Heart right ventricle (tissue), 16 donors: ENCODE measurements around the gene ACTR3C. TPM values are rescaled to one million over a fixed set of nuclear protein-coding genes. Genes with fewer than 3 reads are reported as not detected.
"Not testable (repeated sequence)": the region's sequence is repeated elsewhere in the genome, so short reads cannot be mapped to it uniquely, and the experiment has no call there.

Experiments
- ATAC-seq, 8 donors: fragments of 200-7000 bp; cut with Tn5 transposase; one replicate each; pipeline ENCODE4 v1.9.1; 2020; ENCODE audit warnings: mild to moderate bottlenecking in 8 of 8, moderate library complexity in 8 of 8, moderate number of reproducible peaks in 1 of 8
- DNase-seq, 2 donors: peaks; one replicate each; pipeline ENCODE4 v3.0.0-alpha.2; 2020
- H3K27ac ChIP-seq, 10 donors: fragments of 200-600 bp; sonication (generic) in 2 of 10; one replicate each; pipeline versions ENCODE4 v1.5.0 to v1.8.0; 2020 to 2022; ENCODE audit warnings: mild to moderate bottlenecking in 3 of 10
- H3K27me3 ChIP-seq, 7 donors: fragments of 200-600 bp; one replicate each; pipeline ENCODE4 v1.8.0; 2021 to 2022; ENCODE audit warnings: mild to moderate bottlenecking in 2 of 7
- H3K36me3 ChIP-seq, 9 donors: fragments of 200-600 bp; sonication (generic) in 1 of 9; one replicate each; pipeline versions ENCODE4 v1.5.0 to v1.8.0; 2020 to 2022; ENCODE audit warnings: mild to moderate bottlenecking in 2 of 9
- H3K4me1 ChIP-seq, 9 donors: fragments of 200-600 bp; sonication (generic) in 1 of 9; one replicate each; pipeline versions ENCODE4 v1.5.0 to v1.8.0; 2020 to 2022; ENCODE audit warnings: mild to moderate bottlenecking in 4 of 9
- H3K4me3 ChIP-seq, 10 donors: fragments of 200-600 bp; sonication (generic) in 2 of 10; one replicate each; pipeline versions ENCODE4 v1.5.0 to v1.8.0; 2020 to 2022; ENCODE audit warnings: mild to moderate bottlenecking in 7 of 10, moderate library complexity in 2 of 10
- H3K9me3 ChIP-seq, 11 donors: fragments of 200-600 bp in 10 of 11; sonication (generic) in 2 of 11; one replicate each; pipeline versions ENCODE4 v1.5.0 to v1.8.0; 2013 to 2022; ENCODE audit warnings: mild to moderate bottlenecking in 2 of 11, control low read depth in 1 of 11, moderate library complexity in 1 of 11
- WGBS, 2 donors: extraction: QIAGEN DNeasy Blood & Tissue Kit; methylation state at CpG; one replicate each; pipeline ENCODE4 v1.1.7; 2013; ENCODE audit warnings: inconsistent platforms in 1 of 2; 5-methylcytosine and 5-hydroxymethylcytosine counted together
- intact Hi-C, 10 donors: fragments of 100-400 bp; cut with DNase I; formaldehyde crosslinking; loops; one replicate each; pipeline versions ENCODE4 v1.11.1 to v1.14.2; 2022
- polyA plus RNA-seq, 2 donors: library from polyadenylated mRNA; stranded (reverse); fragments of 200-250 nt; gene quantifications; one replicate each; pipeline ENCODE4 v1.2.3, GENCODE V29; 2013
- total RNA-seq, 10 donors: library from RNA; stranded (reverse); fragmentation: NEBNext Ultra II Directional in 3 of 10; extraction: Animal tissue kit (Norgen Biotek cat#: 25700) in 3 of 10; gene quantifications; one replicate each; pipeline versions ENCODE4 v1.2.1 to v1.2.4, GENCODE V29; 2021 to 2023
- donor health status: Arrhythmogenic right ventricular cardiomyopathy.
- donor health status: ischemic (EF 13 %, LVEDD 7.1; RV severe dilation, severe dysfunction).
- donor health status: healthy with polysubstance abuse.
- donor health status: DM: no; HTN: yes; CAD: no.
- donor health status: DM: no; HTN: no; CAD: no.
- donor health status: ischemic (EF 25% LVEDD 6.9; RV normal size, moderate dysfunction).
- donor health status: ischemic (EF 25% LVEDD 5.7; RV mildly dilated, moderate dysfunction).
- donor health status: healthy.
- donor health status: DM: yes; HTN: yes; CAD: no.
- donor health status: Ischemic cardiomyopathy.
- donor health status: ischemic (EF 35%, LVEDD 5.7; RV mildly dilated, moderate dysfunction).
- donor health status: nonischemic (EF 11% LVEDD 7.7; RV severe dilation, severe dysfunction).
- donor health status: DM: yes; HTN: yes; CAD: no.
- donor health status: PGD.
- donor health status: ischemic (EF 29% LVEDD 5.4; RV normal size, mild dysfunction).
- donor health status: nonischemic (EF 23%, LVEDD 6.1; RV moderate dilation, normal function).

ACTR3C gene
- total and polyA plus RNA-seq, 12 donors = 2.6 to 7.0 (median 3.5) TPM

DNA sequence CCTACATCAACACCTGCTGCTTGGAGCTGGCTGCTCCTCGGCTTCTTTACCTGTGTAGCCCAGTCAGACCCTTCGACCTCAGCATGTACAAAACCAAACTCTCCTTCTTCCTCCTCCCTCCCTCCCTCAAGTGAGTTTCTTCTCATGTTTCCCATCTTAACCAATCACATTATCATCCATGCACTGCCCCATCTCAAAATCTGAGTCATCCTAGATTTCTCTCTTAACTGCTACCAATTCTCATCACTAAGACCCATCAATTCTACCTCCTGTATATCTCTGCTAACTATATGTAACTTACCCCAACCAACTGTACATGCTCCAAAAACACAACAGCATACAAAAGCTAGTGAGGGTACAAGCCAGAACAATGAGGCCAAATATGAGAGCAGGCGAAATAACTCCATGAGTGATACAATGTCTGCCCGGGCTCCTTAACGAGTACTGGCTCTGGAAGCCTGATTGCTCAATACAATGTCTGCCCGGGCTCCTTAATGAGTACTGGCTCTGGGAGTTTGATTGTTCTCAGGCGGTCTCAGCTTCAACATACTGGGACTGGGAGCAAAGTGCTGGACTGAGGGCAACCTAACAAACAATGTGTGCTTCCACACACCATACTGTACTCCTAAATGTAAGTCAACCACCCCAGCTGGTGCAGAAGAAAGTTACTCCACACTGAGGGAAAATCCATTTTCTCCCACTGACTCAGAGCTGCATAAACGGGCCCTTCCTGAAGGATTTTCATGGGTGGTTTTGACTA is 18.7 kb downstream of the ACTR3C start:
- H3K4me3 ChIP-seq, H3K27me3 ChIP-seq, H3K4me1 ChIP-seq, H3K9me3 ChIP-seq, DNase-seq, H3K27ac ChIP-seq, H3K36me3 ChIP-seq, intact Hi-C loops: not testable (repeated sequence)
- 77 to 91% methylated on average over 8 of the region's 8 CpGs for WGBS, 2 donors
- ATAC-seq = peak in 1 of 8 donors; percentile 53

DNA sequence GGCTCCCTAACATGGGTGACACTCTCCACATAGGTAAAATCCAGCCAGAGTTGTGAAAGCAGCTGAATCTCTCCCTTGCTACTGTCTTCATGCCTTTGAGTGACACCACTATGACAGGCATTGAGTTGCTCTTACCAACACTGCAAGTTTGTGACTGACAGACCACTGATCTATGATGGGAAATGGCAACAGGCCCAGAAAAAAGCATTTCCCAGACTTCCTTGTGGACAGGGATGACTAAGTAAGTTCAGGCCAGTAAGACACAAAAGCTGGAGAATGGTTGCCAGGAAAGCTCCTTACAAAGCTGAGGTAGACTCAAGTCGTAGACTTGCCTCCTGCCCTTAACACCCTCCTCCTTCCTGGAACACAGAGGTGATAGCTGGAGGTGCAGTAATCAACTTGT is 20.4 kb downstream of the ACTR3C start:
- WGBS, 2 donors = 41 to 43% methylated on average over 1 of the region's 1 CpG
- DNase-seq, H3K27me3 ChIP-seq, H3K9me3 ChIP-seq, intact Hi-C loops, H3K4me1 ChIP-seq, H3K27ac ChIP-seq, H3K36me3 ChIP-seq, H3K4me3 ChIP-seq: not testable (repeated sequence)
- ATAC-seq = peak in 2 of 8 donors; percentile 48 to 55

DNA sequence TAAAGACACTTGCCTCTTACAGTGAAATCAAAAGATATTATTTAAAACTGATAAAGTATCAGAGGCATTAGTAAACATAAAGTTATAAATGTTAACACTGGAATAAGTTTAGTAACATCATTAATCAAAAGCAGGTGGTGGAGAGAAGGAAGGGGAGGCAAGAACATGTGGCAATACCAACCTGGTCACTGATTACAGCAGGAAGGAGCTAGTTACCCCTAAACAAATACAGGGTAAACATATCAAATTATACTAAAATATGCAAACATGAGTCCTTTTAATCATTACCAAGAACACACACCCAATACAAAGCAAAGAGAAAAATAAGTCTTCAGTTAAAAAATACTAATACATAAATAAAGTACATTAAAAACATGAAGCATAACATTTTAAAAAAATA is 25.4 kb downstream of the ACTR3C start:
- DNase-seq, H3K9me3 ChIP-seq, H3K27me3 ChIP-seq, intact Hi-C loops, H3K4me1 ChIP-seq, ATAC-seq, H3K4me3 ChIP-seq, H3K36me3 ChIP-seq, H3K27ac ChIP-seq: not testable (repeated sequence)

DNA sequence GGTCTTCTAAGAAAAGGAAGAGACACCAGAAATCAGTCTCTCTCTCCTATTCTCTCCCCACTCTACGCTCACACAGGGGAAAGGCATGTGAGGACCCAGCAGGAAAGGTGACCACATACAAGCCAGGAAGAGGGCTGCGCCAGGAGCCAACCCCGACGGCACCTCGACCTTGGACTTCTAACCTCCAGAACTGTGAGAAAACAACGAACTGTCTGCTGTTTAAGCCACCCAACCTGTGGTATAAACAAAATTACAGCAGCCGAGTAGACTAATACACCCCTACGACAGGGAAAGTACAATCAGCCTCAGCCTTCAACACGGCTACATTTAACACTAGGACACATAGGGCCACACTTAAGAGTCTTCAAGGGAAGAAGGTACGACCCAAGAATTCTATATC is 26.5 kb downstream of the ACTR3C start:
- 74 to 80% methylated on average over 8 to 9 of the region's 10 CpGs for WGBS, 2 donors
- ATAC-seq, H3K36me3 ChIP-seq, DNase-seq, intact Hi-C loops, H3K4me3 ChIP-seq, H3K27me3 ChIP-seq, H3K27ac ChIP-seq, H3K4me1 ChIP-seq, H3K9me3 ChIP-seq: not testable (repeated sequence)

DNA sequence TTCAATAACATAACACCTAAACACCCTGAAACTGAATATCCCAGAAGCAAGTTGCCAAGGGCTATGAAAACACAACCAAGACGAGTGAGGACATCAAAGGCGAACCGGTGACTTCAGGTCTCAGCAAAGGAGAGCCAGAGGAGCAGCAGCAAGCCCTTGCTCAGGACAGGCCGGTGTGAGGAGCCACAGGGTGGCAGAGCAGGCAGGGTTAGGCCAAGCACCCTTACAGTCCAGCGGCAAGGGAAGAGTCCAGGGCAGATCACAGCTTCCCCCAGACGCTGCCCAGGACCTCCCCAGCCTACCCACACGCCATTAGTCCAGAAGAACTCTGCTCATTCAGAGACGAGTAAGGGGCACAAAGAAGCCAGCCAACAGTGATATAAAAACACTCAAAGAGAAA is 27.7 kb downstream of the ACTR3C start:
- H3K4me3 ChIP-seq, H3K27ac ChIP-seq, H3K27me3 ChIP-seq, intact Hi-C loops, H3K4me1 ChIP-seq, H3K9me3 ChIP-seq, H3K36me3 ChIP-seq, DNase-seq: not testable (repeated sequence)
- WGBS, 2 donors = 73 to 75% methylated on average over 2 of the region's 8 CpGs
- ATAC-seq = peak in 6 of 8 donors; percentile 66 to 88 (median 77)

DNA sequence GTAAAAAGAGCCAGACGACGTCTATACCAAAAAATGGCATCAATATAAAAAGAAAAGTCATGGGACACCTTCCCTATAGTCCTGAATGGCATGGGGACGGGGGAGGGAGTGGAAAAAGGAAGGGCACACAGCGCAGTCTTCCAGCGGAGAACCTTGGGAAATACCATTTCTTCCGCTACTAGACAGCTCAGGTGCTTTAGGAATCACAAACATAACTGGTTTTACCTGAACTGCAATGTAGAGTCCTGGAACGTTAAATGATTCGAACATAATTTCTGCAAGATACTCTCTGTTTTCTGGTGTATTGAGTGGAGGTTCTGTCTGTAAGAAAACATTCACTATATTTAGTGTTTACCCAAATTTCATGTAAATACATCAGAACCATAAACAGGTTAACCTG is 28.3 kb downstream of the ACTR3C start:
- H3K36me3 ChIP-seq, ATAC-seq, intact Hi-C loops, H3K27me3 ChIP-seq, DNase-seq, H3K9me3 ChIP-seq, H3K4me3 ChIP-seq, H3K4me1 ChIP-seq, H3K27ac ChIP-seq: not testable (repeated sequence)
- 91 to 92% methylated on average over 8 of the region's 8 CpGs for WGBS, 2 donors

DNA sequence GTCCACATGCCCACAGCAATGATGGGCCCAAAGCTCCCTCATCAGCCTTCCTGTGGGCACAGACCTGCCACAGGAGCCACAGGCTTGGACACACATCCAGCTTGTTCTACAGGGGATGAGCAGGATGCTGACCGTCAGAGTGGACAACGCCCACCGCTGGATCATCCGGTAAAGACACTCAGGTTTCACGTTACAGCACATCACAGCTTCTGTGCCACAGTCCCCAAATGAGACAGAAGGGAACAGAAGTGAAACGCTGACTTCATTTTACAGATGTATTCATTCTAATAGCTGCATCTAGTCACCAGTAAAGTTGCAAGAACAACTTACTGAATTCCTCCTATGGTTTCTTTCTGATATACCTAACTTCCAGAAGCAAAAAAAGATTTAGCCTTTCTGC is 33.0 kb downstream of the ACTR3C start:
- H3K4me1 ChIP-seq, H3K36me3 ChIP-seq, H3K9me3 ChIP-seq, H3K4me3 ChIP-seq, H3K27me3 ChIP-seq, H3K27ac ChIP-seq, DNase-seq, intact Hi-C loops, ATAC-seq: not testable (repeated sequence)
- 55 to 61% methylated on average over 6 of the region's 6 CpGs for WGBS, 2 donors

DNA sequence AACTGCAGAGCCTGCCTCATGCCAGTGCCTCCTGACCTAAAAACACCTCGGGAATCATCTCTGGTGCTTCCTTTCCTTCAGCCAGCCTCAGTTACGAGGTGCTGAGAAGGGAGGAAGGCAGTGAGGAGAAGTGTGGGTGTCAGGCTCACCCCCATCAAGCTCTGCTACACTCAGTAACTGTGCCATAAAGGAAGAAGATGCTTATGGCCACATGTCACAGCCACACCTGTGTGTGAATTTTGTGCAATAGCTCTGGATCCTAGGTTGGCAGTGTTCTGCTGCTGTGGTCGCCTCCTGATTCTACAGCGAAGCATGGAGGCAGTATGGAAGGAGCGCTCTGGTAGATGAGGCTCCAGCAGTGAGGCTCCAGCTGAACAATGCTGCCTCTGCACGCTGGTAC is 34.5 kb downstream of the ACTR3C start:
- intact Hi-C loops = loop anchor here in 6 of 10 donors (5.0 to 10.0 kb wide), 3 partner anchors 128 to 136 kb away; no protein-coding TSS in a partner anchor
- not testable (repeated sequence) for H3K4me3 ChIP-seq, H3K27me3 ChIP-seq, H3K4me1 ChIP-seq, ATAC-seq, H3K9me3 ChIP-seq, H3K36me3 ChIP-seq, H3K27ac ChIP-seq, DNase-seq
- WGBS, 2 donors = 86 to 91% methylated on average over 4 to 5 of the region's 6 CpGs

DNA sequence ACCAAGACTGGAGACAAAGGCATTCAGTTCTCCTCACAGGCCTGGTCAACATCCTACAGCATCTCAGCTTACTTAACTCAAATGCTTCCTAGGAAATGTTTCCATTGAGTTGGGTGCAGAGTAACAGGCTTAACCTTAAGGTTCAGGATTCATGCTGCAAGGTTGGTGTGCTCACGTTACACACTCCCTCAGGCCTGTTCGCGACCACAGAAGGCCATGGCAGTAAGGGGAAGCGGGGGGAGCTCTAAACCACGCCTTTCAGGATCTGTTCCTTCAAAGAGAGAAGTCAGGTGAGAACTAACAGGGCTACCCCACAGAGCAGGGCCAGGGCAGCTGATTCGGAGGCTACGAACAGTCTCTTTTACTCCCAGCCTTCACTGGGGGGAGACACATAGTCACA is 35.5 kb downstream of the ACTR3C start:
- not testable (repeated sequence) for DNase-seq, ATAC-seq, H3K27ac ChIP-seq, H3K9me3 ChIP-seq, H3K4me3 ChIP-seq, H3K4me1 ChIP-seq, H3K27me3 ChIP-seq, H3K36me3 ChIP-seq
- WGBS, 2 donors = 77 to 78% methylated on average over 7 of the region's 7 CpGs
- intact Hi-C loops = loop anchor here in 7 of 10 donors (2.0 to 10.0 kb wide), 4 partner anchors 129 to 137 kb away; no protein-coding TSS in a partner anchor
